LNCAP (cell line): ENCODE measurements around the gene UNC119B.

Source experiments
- CTCF ChIP-seq: fragments of 450-650 bp; IDR thresholded peaks from 2 replicates; pipeline ENCODE4 v1.5.1; 2017; ENCODE audit warnings: mild to moderate bottlenecking

UNC119B gene

DNA sequence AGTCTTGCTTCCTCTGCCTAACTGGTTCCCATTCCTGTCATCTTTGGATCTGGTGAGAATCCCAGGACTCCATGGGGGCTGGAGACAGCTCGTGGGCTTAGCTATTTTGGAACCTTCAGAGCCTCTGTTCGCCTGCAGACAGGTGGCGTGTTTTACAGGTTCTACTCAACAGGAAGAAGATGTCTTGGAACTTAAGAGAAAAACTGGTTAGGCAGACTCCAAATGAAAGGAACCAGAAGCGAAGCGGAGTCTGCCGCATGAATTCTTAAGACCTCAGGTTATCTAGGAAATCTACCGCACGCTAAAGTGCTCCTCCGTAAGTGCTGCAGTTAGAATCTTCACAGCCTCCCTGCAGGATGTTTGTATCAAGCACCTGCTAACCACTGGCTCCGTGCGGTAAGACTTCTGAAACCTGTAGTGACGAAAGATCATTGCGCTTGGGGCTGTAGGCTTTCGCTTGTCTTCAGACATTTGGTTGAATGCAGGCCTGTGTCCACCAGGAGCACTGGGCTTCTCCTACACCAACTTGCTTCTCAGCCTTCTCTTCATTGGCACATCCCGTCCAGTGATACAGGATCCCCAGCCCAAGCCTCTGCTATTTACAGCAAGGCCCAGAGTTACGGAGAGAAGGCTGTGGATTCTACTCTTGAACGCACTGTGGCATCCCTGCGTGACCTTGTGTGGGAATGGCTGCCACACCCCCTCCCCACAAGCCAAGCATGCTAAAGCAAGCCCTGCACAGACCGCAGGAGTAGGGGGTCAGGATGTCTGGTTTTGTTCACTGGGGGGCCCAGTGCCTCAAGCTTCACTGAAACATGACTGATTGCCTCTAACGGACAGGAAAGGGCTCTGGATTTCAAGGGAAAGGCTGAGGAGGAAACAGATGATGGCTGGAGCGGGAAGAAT, 50.3 kb downstream of the UNC119B start:
- TF ChIP-seq CTCF = no peak

GRCh38 chr12:120761519-120761934, 51.3 kb downstream of the UNC119B start:
- no peak for TF ChIP-seq CTCF

DNA sequence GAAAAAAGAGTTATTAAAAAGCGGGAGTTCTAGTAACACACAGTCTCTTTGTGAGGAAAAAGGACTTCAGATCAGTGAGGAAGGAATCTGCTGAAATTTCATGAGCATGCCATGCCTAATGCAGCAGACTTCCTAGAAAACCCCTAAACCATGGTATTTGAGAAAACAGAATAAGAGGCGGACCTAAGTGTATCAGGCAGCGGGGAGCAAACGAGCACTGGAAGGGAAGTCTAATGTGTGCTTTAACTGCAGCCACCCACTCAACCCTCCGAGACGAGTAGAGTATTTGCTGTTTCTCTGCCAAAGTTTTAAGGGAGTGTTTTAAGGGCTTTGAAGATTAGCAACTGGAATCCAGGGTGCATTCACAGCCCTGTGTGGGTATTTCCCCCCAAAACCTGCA, 51.8 kb downstream of the UNC119B start:
- TF ChIP-seq CTCF = no peak

DNA sequence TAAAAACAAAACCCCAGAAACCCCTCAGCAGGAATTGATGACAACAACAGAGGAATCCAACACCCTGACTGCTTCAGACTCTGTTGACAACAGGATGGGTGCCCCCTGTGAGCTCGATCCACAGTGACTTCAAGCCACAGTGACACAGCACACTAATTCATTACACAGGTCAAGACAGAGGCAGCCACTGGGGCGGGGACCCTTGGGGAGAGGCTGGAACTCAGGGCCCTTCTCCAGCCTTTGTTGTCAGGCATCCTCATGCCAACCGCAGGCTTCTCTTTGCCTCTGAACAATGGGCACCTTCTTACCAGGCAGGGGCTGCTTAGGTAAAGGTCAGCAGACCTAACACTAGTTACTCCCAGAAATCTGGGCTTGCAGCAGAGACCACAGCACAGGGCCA, 53.0 kb downstream of the UNC119B start:
- no peak for TF ChIP-seq CTCF

GRCh38 chr12:120764816-120765215, 54.6 kb downstream of the UNC119B start:
- no peak for TF ChIP-seq CTCF

DNA sequence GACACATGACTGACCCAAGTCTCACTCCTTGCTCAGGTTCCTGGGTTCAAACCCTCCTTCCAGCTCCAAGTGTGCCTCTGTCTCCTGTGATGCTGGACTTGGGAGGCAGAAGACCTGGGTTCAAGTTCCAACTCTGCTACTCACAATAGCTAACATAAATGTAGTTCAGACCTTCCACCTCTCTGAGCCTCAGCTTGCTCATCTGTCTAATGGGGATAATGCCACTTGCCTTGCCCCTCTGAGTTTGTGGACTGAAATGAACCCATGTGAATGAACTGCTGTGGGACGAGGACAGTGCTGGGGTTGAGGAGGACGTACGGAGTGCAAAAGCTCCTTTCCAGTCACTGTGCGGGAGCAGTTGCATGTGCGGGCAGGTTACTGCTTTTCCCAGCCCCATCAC, 56.3 kb downstream of the UNC119B start:
- no peak for TF ChIP-seq CTCF

- TF ChIP-seq CTCF = no peak
These were observed 57.1 kb downstream of the UNC119B start for GRCh38 chr12:120767071-120768024.
